Left kidney (tissue), 8 donors: ENCODE data around the gene RDH5. TPM values are rescaled to one million over a fixed set of nuclear protein-coding genes. Genes with fewer than 3 reads are reported as not detected.
A peak's percentile ranks its signal among the peaks of the same experiment; 100 is the strongest.

Source experiments
- DNase-seq: peaks from one replicate; pipeline ENCODE4 v3.0.0-alpha.2; 2013
- long read RNA-seq, 8 donors: transcript quantifications; one replicate each; lab custom pipeline, GENCODE V29; 2026
- polyA plus RNA-seq: library from polyadenylated mRNA; unstranded; fragments of 120-200 nt; gene quantifications from one replicate; pipeline ENCODE4 v1.2.1, GENCODE V29; 2013; ENCODE audit not compliant: insufficient read length

The RDH5 gene
- 36.1 TPM for polyA plus RNA-seq
- long read RNA-seq, donor 1, partial matches to known transcripts = 789 of 806 reads
- long read RNA-seq, donor 1, other reads (novel, unspliced or antisense) = 12 of 806 reads
- long read RNA-seq, donor 2, partial matches to known transcripts = 399 of 950 reads
- long read RNA-seq, donor 2, other reads (novel, unspliced or antisense) = 543 of 950 reads
- long read RNA-seq, donor 3, transcript RDH5-208 (2 exons, 976 nt) = major isoform, 10 of 655 reads
- long read RNA-seq, donor 3, transcript RDH5-202 (5 exons, 1,054 nt) = minor isoform, 5 of 655 reads
- long read RNA-seq, donor 3, partial matches to known transcripts = 629 of 655 reads
- long read RNA-seq, donor 3, other reads (novel, unspliced or antisense) = 6 of 655 reads
- long read RNA-seq, donor 4 = 0 reads
- long read RNA-seq, donor 5, transcript RDH5-202 (5 exons, 1,054 nt) = minor isoform, 8 of 40 reads
- long read RNA-seq, donor 5, transcript RDH5-208 (2 exons, 976 nt) = minor isoform, 9 of 40 reads
- long read RNA-seq, donor 5, transcript RDH5-201 (5 exons, 1,269 nt) = major isoform, 12 of 40 reads
- long read RNA-seq, donor 5, transcript RDH5-204 (5 exons, 1,259 nt) = minor isoform, 6 of 40 reads
- long read RNA-seq, donor 5, partial matches to known transcripts = 5 of 40 reads
- long read RNA-seq, donor 5, other reads (novel, unspliced or antisense) = 0 of 40 reads
- long read RNA-seq, donor 6, transcript RDH5-201 (5 exons, 1,269 nt) = major isoform, 6 of 752 reads
- long read RNA-seq, donor 6, transcript RDH5-202 (5 exons, 1,054 nt) = minor isoform, 5 of 752 reads
- long read RNA-seq, donor 6, partial matches to known transcripts = 731 of 752 reads
- long read RNA-seq, donor 6, other reads (novel, unspliced or antisense) = 8 of 752 reads
- long read RNA-seq, donor 7, transcript RDH5-202 (5 exons, 1,054 nt) = minor isoform, 5 of 1,258 reads
- long read RNA-seq, donor 7, transcript RDH5-208 (2 exons, 976 nt) = major isoform, 6 of 1,258 reads
- long read RNA-seq, donor 7, partial matches to known transcripts = 1,222 of 1,258 reads
- long read RNA-seq, donor 7, other reads (novel, unspliced or antisense) = 19 of 1,258 reads
- long read RNA-seq, donor 8, transcript RDH5-208 (2 exons, 976 nt) = major isoform, 9 of 566 reads
- long read RNA-seq, donor 8, partial matches to known transcripts = 209 of 566 reads
- long read RNA-seq, donor 8, other reads (novel, unspliced or antisense) = 338 of 566 reads

GRCh38 chr12:55720071-55720564, at the start of gene RDH5:
TSS of gene RDH5 (plus strand) at chr12:55720393. CDS start at chr12:55721185, 792 bp downstream.
- no peak for DNase-seq

GRCh38 chr12:55671746-55672145, 48.4 kb upstream of the RDH5 start:
- no peak for DNase-seq

- DNase-seq = no peak
Measured at GRCh38 chr12:55673638-55674037, 46.6 kb upstream of the RDH5 start.

- no peak for DNase-seq
Measured at GRCh38 chr12:55675666-55676065, 44.5 kb upstream of the RDH5 start.

GRCh38 chr12:55676707-55677106, 43.5 kb upstream of the RDH5 start:
- no peak for DNase-seq

DNA sequence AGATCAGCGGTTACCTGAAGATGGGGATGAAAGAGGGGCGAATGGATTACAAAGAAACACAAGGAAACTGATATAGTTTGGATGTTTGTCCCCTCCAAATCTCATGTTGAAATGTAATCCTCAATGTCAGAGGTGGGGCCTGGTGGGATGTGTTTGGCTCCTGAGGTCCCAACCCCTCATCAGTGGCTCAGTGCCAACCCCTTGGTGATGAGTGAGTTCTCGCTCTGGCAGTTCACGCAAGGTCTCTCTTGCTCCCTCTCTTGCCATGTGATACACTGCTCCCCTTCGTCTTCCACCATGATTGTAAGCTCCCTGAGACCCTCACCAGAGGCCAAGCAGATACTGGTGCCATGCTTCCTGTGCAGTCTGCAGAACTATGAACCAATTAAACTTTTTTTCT, 40.5 kb upstream of the RDH5 start:
- DNase-seq = no peak

DNA sequence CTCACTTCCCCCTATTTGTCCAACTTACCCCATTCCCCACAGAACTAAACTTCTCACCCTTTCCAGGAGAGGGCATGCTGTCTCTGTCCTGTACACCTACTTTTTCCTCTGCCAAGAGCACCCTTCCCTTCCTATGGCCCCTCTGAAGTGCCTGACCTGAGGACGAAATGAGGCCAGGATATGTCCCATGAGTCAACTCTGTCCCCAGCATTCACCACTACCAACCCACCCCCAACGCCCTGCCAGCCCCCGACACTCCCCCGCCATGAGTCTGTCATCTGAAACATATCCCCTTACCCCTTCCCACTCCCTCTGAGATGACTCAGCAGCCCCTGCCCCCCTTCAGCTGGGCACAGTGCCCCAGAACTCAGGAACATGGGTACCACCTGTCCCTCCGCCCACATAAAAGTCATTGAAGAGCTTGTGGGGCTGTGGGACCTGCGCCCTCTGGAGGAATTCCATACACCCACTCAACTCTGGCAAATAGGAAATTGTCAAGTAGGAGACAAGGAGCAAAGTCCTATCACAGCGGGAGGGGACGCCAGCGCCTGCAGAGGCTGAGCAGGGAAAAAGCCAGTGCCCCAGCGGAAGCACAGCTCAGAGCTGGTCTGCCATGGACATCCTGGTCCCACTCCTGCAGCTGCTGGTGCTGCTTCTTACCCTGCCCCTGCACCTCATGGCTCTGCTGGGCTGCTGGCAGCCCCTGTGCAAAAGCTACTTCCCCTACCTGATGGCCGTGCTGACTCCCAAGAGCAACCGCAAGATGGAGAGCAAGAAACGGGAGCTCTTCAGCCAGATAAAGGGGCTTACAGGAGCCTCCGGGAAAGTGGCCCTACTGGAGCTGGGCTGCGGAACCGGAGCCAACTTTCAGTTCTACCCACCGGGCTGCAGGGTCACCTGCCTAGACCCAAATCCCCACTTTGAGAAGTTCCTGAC, 38.8 kb upstream of the RDH5 start:
- peak; percentile 72 for DNase-seq

DNA sequence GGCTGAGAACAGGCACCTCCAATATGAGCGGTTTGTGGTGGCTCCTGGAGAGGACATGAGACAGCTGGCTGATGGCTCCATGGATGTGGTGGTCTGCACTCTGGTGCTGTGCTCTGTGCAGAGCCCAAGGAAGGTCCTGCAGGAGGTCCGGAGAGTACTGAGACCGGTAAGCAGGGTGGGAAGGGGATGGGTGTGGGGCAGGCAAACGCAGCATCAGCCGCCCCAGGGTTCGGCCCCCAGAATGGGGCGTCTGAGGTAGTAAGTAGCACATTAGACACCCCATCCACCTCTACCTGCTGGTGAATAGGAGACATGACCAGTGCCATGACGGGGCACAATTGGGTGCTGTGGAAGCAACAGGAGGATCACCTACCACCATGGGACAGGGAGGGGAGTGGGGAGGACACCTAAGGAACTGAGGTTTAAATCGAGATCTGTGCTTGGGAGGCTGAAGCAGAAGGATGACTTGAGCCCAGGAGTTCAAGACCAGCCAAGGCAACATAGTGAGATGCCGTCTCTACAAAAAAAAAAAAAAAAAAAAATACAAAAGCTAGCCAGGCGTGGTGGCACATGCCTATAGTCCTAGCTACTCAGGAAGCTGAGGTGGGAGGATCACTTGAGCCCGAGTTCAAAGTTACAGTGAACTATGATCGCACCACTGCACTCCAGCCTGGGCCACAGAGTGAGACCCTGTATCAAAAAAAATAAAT, 38.0 kb upstream of the RDH5 start:
- no peak for DNase-seq

DNA sequence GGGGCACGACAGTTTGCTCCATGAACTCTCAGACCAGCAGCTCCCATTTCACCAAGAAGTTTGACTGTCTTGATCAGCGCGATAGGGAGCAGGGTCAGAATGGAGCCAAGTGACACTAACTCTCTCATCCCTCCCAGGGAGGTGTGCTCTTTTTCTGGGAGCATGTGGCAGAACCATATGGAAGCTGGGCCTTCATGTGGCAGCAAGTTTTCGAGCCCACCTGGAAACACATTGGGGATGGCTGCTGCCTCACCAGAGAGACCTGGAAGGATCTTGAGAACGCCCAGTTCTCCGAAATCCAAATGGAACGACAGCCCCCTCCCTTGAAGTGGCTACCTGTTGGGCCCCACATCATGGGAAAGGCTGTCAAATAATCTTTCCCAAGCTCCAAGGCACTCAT, 36.5 kb upstream of the RDH5 start:
- no peak for DNase-seq

- DNase-seq = no peak
Measured at GRCh38 chr12:55684761-55685370, 35.3 kb upstream of the RDH5 start.

DNA sequence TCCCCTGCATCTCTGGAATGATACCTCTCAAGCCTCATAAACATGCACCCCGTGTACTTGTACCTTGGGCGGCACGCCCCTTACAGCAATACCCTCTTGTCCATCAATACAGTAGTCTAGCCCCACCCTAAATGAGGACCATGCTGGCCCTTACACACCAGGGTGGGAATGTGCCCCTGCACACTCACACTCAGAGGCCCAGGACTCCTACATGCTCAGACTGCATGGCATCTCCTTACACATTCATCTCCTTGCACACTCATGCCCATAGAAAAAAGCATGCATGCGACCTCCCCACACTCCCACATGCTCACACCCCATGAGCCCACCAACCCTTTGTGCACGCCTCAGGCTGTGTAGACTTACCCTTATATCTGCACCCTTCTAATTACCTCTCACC, 34.5 kb upstream of the RDH5 start:
- DNase-seq = no peak

- no peak for DNase-seq
Measured at GRCh38 chr12:55686366-55687010, 33.7 kb upstream of the RDH5 start.

- DNase-seq = no peak
Measured at GRCh38 chr12:55687746-55688145, 32.4 kb upstream of the RDH5 start.

- DNase-seq = no peak
Measured at GRCh38 chr12:55688716-55689655, 31.2 kb upstream of the RDH5 start.

GRCh38 chr12:55692631-55693322, 27.4 kb upstream of the RDH5 start:
- DNase-seq = no peak

DNA sequence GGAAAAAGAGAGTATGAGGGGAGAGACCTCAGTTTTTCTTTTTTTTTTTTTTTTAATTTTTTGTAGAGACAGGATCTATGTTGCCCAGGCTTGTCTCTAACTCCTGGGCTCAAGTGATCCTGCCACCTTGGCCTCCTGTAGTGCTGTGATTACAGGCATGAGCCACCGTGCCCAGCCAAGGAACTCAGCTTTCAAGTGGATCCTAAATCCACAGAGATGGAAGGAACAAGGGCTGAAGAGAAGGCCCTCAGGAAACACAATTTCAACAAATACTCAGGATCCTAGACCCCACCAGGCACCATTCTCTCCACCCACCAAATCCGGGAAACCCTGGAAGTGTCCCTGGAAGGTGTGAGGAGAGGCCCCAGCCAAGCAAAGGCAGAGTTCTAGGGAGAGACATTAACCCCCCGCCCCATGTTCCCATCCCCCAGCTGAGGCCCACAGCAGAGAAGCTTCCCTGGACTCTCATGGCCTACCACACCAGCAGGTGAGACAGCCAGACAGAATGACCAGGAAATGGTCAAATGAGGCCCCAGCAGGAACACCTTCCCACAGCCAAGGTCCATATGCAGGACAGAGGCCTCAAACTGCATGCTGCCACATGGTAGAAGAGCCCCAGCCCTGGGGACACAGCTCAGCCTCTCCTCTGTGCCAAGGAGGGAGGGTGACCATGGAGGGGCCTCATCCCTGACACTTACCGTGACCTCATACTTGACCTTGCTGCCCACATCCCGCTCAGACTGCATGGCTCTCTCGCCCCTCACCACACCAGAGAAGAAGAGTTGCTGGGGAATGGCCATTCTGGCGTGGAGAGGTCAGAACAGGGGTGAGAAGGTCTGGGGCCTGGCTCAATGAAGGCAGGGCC, 26.6 kb upstream of the RDH5 start:
- DNase-seq = no peak

GRCh38 chr12:55694188-55694515, 26.0 kb upstream of the RDH5 start:
- no peak for DNase-seq
